HG03060 (cell line): ENCODE data around the gene PNRC2.
"Not testable (repeated sequence)": the region's sequence is repeated elsewhere in the genome, so short reads cannot be mapped to it uniquely, and the experiment has no call there.

Experiments
- ATAC-seq: cut with Tn5 transposase; IDR thresholded peaks from one replicate; pipeline ENCODE4 v1.9.1; 2021; ENCODE audit warnings: low read depth, moderate number of reproducible peaks; ENCODE audit not compliant: unreplicated experiment

PNRC2 gene

DNA sequence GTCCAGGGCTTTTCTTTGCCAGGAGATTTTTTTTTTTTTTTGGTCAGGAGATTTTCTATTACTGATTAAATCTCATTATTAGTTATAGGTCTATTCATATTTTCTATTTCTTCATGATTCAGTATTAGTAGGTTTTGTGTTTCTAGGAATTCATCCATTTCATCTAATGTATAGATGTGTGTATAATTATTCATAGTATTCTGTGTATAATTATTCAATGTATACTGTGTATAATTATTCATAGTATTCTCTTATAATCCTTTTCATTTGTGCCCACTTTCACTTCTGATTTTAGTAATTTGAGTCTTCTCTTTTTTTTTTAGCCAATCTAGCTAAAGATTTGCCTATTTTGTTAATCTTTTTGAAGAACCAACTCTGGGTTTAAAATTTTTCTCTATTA, 12.3 kb upstream of the PNRC2 start:
- no peak for ATAC-seq

DNA sequence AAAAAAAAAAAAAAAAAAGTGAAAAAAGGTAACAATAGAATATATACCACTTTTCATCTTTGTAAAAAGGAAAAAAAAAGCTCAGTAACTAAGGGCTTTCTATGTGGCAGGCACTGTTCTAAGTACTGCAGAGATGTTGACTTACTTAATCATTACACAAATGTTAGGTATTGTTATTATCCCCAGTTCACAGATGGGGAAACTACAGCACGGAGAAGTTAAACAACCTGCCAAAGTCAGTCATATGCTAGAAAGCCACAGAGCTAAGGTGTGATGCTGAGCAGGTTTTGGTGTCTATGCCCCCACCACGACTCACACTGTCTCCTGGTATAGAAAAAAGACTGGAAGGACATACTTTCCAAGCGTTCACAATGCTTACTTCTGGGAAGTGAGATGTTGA, 6.6 kb upstream of the PNRC2 start:
- ATAC-seq = no peak

DNA sequence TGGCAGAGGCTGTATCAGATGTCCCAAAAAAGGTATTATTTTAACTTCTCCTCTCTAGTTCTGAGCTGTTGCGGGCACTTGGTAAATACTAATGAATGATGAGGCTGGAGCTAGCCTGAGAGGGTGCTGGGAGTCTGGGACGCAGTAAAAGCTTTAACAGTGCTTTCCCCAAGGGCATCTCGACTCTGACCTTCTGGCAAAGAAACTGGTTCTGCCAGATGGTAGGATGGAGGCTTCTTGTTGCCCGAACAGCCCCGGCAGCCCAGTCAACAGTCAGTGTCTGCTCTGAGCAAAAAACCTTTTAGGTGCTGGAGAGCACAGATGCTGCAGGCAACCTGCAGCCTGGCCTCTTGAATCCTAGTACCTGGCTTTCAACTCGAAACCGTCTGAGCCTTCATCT, 2.5 kb upstream of the PNRC2 start:
- no peak for ATAC-seq

DNA sequence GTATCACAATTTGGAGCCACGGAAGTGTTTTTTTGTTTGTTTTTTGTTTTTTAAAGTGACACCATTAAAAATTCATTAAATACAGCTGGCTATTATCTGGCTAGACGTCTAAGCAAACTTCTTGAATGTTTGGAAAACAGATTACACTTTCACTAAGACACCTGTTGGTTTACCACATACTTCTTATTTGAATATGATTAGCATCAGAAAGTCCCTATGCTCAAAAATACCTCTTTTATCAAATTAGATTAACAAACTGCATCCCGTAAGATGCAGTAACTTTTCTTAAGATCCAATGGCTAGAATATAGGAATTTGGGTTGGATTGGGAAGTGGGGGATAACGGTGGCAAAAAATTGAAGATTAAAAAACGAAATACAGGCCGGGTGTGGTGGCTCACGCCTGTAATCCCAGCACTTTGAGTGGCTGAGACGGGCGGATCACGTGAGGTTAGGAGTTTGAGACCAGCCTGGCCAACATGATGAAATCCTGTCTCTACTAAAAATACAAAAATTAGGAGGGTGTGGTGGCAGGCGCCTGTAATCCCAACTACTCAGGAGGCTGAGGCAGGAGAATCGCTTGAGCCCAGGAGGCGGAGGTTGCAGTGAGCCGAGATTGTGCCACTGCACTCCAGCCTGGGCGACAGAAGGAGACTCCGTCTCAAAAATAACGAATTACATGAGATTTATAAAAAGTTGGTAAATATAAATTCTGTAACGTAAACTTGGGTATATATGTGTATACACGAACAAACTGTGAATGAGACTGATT, 1.4 kb upstream of the PNRC2 start:
- not testable (repeated sequence) for ATAC-seq

DNA sequence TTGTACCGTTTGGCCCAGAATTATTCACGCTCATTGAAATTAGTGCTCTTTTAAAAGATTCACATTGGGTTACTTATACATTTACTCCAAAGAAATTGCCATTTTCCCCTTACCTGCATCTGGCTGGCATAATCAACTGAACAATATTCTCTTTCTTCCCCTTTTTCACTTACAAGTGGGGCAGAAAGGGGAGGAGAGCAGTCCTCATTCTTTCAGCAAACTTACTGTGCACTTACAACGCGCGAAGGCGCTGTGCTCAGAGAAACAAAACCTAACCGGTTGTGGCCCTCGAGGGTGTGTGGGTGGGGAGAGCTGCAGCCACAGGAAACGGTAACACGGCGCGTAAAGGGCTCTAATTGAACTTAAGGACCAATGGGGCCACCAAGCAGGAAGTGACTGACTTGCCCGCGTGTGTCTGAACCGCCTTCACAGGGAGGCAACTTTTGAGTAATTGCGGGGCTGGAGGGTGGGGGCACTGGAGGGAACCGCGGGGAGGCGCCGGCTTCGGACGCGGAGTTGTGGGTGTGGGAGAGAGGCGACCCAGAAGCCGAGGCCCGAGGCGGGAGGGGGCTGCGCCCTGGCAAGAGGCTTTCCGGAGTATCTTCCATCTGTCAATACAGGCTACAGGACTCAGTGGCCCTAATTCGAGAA, 693 bp upstream of the PNRC2 start:
- peak; percentile 48 for ATAC-seq

DNA sequence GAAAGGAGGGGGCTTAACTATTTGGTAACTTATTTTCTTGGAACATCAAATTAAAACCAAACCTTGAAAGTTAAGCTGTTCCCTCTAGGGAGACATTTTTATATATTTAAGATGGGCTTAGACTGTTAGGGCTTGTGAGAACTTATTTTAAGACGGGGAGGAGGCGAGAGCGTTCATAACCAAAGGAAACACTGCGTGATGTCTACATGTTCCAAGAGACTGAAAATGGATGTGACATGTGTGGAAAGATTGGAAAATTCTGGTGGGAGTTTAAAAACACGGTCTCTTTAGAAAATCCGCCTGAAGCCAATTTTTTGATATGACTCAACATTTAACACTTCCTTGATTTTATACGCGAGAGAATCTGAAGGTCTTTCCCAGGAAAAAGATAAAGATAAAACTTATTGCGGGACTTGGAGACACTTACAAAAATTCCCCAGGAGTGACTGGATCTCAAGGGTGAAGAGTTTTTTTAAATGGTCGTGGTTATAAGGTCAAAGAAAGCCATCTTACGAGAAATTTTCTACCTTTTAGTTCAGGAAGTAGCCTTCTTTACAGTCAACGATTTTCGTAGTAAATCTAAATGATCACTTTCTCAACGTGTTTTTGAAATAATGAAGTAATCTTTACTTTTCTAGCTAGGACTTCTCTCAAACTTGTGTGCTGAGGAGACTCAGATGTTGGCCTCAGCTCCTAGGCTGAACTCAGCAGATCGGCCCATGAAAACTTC, 828 bp downstream of the PNRC2 start:
- no peak for ATAC-seq

DNA sequence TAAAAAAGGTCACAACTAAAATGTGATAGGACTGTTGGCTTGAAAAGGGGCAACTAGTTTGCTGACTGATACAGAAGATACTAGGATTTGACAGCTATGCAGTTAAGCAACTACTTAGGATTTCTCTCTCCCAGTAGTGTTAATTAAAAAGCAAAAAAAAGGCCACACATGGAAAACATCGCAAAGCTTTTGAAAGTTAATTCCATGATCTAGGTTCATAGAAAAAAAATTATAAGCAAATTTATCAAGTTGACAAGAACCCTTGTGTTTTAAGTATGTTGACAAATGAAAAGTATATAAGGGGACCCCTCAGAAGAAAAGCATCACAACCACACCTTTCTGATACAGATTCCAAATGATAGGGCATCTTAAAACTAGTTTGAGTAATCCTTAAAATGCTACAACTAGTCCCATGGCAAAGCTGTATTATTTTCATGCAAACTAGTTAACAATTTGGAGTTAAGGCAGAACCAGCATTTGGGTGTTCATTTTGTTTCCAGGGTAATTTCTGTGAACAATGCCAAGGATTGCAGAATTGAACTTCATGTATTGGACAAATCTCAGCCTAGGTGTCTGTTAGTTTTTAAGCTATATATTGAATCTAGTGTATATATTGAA, 4.1 kb downstream of the PNRC2 start:
- no peak for ATAC-seq

DNA sequence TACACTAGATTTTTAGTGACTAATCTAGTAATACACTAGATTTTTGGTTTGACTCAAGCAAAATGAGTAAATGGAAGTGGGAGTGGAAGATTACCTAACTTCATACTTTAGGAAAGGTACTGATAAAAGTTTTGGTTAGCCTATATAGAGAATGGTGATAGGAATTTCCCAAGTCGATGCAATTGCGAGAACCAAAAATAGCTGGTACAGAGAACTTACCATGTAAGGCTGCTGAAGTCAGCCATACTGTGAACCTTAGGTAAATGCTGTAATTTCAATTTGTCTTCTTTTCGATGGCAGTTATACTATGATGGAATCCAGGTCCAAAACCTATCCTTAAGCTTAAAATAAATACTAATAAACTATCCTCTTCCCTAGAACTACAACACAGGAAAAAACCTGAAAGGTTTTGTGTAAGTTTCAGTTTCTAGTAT, 4.6 kb downstream of the PNRC2 start:
- ATAC-seq = no peak

DNA sequence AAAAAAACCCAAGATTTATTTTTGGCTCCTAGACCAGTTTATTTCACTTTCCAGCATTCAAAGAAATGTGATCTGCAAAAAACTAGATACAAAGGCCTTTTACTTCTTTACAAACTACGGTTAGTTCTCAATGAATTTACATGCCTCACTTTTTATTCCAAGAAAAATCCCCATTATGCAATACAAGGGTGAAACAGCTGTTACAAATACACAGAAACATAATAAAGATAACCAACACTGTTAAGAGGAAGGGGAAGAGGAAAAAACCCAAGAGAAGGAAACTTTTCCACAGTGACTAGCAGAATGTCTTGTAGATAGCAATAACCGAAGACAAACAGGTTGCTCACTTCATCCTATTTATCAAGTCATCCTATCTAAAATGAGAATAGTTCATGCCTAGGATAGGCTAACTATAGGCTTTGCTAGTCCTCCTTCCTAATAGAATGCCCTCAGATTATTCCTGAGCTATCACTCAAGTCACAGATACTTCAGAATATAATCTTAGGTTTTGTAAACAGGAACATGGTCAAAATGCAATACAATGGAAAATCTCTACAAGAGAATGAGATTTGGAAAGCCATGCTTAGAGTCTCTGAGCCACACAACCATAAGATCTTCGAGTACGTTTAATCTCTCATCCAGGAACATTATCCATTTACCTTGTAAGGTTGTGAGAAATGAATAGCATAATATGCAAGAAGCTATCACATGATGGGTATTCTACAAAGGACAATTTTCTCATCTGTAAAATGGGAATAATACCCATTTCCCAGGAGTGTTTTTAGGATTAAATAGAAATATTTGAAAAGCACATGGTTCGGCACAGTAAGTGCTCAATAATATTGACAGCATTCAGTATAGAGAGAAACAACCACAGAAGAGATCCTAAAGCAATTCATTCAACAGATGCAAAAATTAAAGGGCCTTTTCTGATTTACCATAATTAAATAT, 5.4 kb downstream of the PNRC2 start:
- ATAC-seq = no peak

DNA sequence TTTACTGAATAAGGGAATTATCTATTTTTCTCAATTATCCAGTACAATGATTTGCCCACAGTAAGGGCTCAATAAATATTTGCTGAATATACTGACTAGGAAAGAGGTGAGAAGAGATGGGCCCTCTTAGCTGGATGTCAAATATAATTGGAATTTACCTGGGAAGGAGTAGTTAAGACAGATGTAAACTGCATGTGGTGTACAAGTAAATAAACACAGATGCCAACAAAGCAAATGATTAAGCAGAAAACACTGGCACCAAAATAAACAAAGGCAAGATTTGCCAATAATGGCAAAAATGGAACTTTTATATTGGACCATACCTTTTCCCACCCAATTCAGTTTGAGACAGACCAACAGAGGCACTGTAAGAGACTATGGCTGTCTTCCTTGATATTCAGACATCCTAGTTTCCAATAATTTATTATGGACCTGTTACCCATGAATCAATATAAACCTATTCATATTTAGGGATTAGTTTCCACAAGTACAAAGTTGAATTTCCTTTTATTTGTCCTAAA, 7.4 kb downstream of the PNRC2 start:
- no peak for ATAC-seq

DNA sequence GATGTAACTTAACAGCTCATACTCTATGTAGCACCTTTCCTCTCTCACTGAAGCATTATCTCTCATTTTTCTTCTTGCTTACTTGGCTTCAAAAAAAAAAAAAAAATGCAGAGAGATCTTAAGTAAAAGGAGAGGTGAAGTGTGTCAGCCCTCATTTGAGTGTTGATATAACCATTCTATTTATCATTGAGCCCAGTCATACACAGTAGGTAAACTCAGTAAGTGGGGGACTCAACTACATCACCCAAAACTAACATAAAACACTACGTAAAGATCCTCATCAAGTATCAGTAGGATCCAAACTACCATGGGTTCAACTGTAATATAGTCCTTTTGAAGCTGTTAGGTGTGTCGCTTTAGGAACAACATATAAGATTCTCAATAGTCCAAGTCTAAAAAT, 8.2 kb downstream of the PNRC2 start:
- ATAC-seq = no peak

DNA sequence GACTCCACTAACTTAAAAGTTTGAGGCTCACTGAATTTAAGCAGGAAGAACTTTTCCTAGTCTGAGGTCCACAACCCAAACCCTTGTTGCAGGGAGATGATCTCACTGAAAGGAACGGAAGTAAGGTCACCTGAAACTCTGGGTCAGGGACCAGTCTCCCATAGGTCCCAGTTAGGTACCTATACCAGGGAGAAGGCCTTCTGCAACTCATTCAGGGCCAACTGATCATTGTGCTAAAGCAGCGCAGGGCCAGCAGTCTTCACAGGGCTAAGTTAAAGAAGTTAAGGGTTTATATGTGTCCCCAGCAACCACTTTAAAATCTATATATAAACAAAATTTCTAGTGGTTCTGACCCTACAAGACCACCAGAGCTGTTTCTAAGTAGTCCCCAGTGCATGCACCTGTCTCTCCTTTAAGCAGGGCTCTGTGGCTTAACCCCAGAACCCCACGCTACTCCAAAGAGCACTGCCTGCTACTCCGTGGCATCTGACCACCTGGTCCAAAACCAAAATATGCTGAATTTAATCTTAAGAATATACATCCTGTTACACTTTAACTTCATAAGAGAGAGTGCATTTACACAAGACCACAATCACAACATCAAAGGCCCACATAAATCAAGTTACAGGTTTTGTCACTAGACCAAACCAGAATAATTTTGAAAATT, 17.7 kb downstream of the PNRC2 start:
- ATAC-seq = no peak

DNA sequence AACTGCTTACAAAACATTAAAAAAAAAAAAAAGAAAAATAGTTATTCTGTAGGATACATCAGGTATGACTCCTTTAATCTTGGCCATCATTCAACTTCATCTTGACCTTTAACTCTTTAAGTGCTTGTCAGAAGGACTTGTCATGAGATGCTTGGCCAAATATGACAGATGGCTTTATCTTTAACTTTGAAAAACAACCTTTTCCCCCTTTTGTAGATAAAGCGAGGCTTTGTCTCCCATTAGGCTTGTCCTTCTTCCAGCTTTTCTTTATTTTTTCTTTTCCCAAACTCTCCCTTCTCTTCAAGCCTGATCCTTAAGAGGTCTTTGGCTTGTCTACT, 18.2 kb downstream of the PNRC2 start:
- ATAC-seq = no peak

DNA sequence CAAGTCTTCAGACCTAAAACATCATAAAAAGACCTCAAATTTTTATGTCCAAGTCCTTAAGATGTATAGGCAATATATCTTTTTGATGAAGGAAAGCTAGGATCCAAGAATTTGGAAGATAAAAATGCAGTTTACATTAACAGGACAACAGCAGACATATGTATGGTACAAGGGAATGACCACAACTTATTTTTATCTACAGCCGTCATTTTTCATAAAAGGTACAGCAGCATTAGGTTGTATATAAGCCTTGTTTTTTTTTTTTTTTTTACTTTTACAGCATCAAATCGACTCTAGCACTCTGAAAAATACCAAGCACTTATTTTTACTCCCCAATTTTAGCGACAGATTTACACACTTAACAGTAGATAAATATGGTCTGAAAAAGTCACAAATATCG, 19.2 kb downstream of the PNRC2 start:
- no peak for ATAC-seq

DNA sequence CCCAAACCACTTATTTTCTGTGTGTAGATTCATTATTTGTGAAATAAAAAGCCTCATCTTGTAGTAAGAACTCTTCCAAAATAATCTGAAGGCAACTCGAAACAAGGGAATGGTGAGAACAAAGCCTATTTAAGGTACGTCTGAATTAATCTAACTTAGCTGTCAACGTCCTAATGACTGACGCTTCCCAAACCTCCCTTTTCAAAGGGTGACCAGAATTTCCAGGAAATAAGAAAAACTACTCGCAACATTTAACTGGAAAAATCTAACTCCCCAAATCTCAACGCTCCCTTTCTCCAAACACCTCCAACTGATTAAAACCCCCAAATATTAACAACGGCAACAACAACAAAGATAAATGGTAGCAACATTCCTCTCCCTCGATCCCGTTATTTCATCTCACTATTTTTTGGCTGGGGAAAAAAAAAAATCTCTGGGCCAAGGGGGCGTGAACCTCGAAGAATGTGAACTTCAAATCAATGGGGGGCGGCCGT, 19.8 kb downstream of the PNRC2 start:
- ATAC-seq = no peak

DNA sequence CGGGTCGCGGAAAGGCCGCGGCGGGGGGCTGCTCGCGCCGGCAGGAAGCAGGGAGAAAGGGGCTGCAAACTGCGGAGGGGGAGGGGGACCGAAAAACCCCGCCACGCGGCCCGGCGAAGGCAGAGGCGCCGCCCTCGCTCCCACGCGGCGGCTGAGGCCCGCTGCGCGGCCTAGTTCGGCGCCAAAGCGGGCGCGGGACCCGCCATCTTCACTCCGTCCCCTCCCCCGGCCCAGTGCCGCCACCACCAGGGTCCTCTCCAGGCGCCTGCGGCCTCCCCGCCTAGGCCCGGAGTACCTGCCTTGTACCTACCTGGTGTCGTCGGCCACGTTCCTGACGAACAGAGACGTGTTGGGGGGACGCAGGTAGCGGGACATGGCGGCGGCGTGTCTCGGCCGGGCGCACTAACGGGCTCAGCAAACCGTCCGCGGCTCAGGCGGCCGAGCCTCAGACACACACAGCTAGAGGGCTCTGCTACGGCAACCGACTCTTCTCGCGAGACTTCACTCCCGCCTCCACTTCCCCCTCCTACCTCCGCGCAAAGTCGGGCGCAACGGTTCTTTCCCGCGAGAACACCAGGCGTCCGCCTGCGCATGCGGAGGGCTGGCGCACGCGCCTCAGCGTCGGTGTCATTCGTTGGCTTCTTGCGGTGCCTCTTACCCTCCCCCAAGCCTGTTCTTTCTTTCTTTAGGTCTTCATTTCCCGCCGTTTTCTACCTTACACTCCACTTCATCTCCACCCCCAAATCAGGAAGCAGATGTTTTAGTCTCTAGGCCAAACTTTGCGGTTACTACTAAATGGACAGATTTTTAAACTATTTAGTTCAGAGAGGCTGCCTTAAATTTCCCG, 20.5 kb downstream of the PNRC2 start, which contains the start of gene SRSF10:
TSS of gene SRSF10 (minus strand) at position 447 of the 847 bp plus-strand sequence. CDS start at position 375, 72 bp downstream.
- peak; percentile 74 for ATAC-seq

DNA sequence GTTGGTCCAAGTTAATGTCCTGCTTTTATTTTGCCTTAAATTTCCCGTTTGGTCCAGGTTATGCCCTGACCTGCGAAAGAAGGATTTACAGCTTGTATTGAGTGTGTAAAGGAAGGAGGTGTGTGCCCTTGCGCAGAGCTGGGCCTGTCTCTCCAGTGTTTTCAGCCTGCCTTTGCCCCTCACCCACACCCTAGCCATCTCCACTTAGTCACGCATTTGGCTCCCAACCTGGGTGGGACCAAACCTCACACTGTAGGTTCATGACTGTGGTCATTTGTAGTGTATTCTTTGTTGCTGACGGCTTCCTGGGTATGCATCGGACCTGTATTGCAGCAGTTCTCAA, 21.1 kb downstream of the PNRC2 start:
- no peak for ATAC-seq

DNA sequence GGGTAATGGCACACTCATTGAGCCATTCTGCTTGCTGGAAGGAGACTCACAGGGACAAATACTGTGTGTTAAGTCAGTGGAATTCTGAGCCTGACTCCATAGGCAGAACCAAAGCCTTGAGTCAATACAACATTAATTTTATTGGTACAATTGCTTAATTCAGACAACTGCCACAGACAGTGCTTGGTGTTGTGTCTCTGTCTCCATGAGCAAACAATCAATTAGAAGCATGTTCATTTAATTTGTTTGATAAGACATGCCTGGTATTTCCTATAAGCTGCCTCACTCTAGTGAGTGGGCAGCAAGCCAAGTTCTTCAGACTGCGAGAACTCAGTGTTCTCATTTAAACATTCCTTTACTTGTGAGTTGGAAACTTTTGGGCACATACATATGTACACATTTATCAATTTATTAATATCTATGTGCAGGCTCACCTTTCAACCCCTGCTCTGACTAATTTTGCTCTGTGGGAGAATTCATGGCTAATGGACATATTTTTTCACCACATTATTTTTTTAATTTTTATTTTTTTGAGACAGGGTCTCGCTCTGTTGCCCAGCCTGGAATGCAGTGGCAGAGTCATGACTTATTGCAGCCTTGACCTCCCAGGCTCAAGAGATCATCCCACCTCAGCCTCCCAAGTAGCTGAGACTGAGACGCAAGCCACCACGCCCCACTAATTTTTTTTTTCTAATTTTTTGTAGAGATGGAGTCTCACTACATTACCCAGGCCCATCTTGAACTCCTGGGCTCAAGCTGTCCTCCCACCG, 25.0 kb downstream of the PNRC2 start:
- ATAC-seq = no peak
